GM23338 (cell line): ENCODE results near the gene CFAP100. TPM values are rescaled to one million over a fixed set of nuclear protein-coding genes. Genes with fewer than 3 reads are reported as not detected.

ENCODE experiments used
- ATAC-seq: fragments of 200-7000 bp; cut with Tn5 transposase; 3 replicates; pipeline ENCODE4 v1.9.1; 2020
- DNase-seq: peaks from one replicate; pipeline ENCODE4 v3.0.0-alpha.2; 2015; ENCODE audit warnings: low spot score
- H2AFZ ChIP-seq: fragments of 200-600 bp; sonication (generic); 2 replicates; pipeline ENCODE4 v1.8.0; 2016; ENCODE audit warnings: antibody characterized with exemption, mild to moderate bottlenecking, moderate library complexity
- H3F3A ChIP-seq: fragments of 200-600 bp; sonication (generic); replicated peaks from 2 replicates; pipeline ENCODE4 v1.8.0; 2017; ENCODE audit warnings: antibody characterized with exemption, mixed run types, low read depth
- H3K27ac ChIP-seq: fragments of 200-600 bp; sonication (generic); 2 replicates; pipeline ENCODE4 v1.6.1; 2016; ENCODE audit warnings: low read depth
- H3K27me3 ChIP-seq: fragments of 200-600 bp; sonication (generic); 2 replicates; pipeline ENCODE4 v1.8.0; 2016; ENCODE audit warnings: mild to moderate bottlenecking, mixed run types, moderate library complexity; ENCODE audit not compliant: insufficient read depth
- H3K36me3 ChIP-seq: fragments of 200-600 bp; sonication (generic); 2 replicates; pipeline ENCODE4 v1.8.0; 2016; ENCODE audit warnings: mild to moderate bottlenecking; ENCODE audit not compliant: insufficient read depth
- H3K4me1 ChIP-seq: fragments of 200-600 bp; sonication (generic); 2 replicates; pipeline ENCODE4 v1.8.0; 2016; ENCODE audit warnings: mild to moderate bottlenecking, moderate library complexity; ENCODE audit not compliant: insufficient read depth
- H3K4me2 ChIP-seq: fragments of 200-600 bp; sonication (generic); 2 replicates; pipeline ENCODE4 v1.7.1; 2017; ENCODE audit warnings: mixed run types
- H3K4me3 ChIP-seq: fragments of 200-600 bp; sonication (generic); 2 replicates; pipeline ENCODE4 v1.6.1; 2016; ENCODE audit warnings: mixed run types
- H3K79me2 ChIP-seq: fragments of 200-600 bp; sonication (generic); replicated peaks from 2 replicates; pipeline ENCODE4 v1.8.0; 2017; ENCODE audit warnings: mild to moderate bottlenecking; ENCODE audit not compliant: insufficient read depth
- H3K9me2 ChIP-seq: fragments of 200-600 bp; sonication (generic); 2 replicates; pipeline ENCODE4 v1.8.0; 2017; ENCODE audit not compliant: insufficient read depth
- H4K20me1 ChIP-seq: fragments of 200-600 bp; sonication (generic); replicated peaks from 2 replicates; pipeline ENCODE4 v1.8.0; 2017; ENCODE audit warnings: mild to moderate bottlenecking; ENCODE audit not compliant: insufficient read depth
- H3K27ac Mint-ChIP-seq: 2 replicates; pipeline ENCODE4 v1.8.0; 2020; ENCODE audit warnings: inconsistent platforms, mild to moderate bottlenecking, moderate library complexity, mixed read lengths
- H3K27me3 Mint-ChIP-seq: 3 replicates; pipeline ENCODE4 v1.8.0; 2022; ENCODE audit warnings: low read depth, mild to moderate bottlenecking, moderate library complexity, mixed read lengths, inconsistent platforms; ENCODE audit not compliant: insufficient read depth, poor library complexity
- H3K36me3 Mint-ChIP-seq: 3 replicates; pipeline ENCODE4 v1.8.0; 2021; ENCODE audit warnings: low read depth, mild to moderate bottlenecking, inconsistent platforms, moderate library complexity, mixed read lengths
- H3K4me1 Mint-ChIP-seq: 3 replicates; pipeline ENCODE4 v1.8.0; 2020; ENCODE audit warnings: mild to moderate bottlenecking, inconsistent platforms, mixed read lengths
- H3K4me3 Mint-ChIP-seq: 3 replicates; pipeline ENCODE4 v1.8.0; 2021; ENCODE audit warnings: moderate library complexity, mild to moderate bottlenecking, inconsistent platforms, mixed read lengths
- H3K9me3 Mint-ChIP-seq: 3 replicates; pipeline ENCODE4 v1.8.0; 2020; ENCODE audit warnings: moderate library complexity, mild to moderate bottlenecking, inconsistent platforms, mixed read lengths
- CREB1 ChIP-seq: fragments of 250-450 bp; sonication (Bioruptor Pico); IDR thresholded peaks from 2 replicates; pipeline ENCODE4 v1.5.0; 2020; ENCODE audit warnings: low read depth, mild to moderate bottlenecking, moderate library complexity
- CTCF ChIP-seq, 2 experiments: fragments of 200-600 bp in 1 of 2; sonication (generic) in 1 of 2; conservative IDR thresholded peaks; 2 replicates each; pipeline versions ENCODE4 v1.5.1 to v1.6.1; 2016 to 2017; ENCODE audit warnings: antibody characterized with exemption in 2 of 2, low read depth in 2 of 2, mild to moderate bottlenecking in 2 of 2, moderate library complexity in 1 of 2
- ETS1 ChIP-seq: IDR thresholded peaks from 2 replicates; pipeline ENCODE4 v1.6.1; 2016; ENCODE audit warnings: antibody characterized with exemption
- EZH2 ChIP-seq: fragments of 200-600 bp; sonication (generic); IDR thresholded peaks from one replicate; pipeline ENCODE4 v1.8.0; 2017; ENCODE audit warnings: antibody characterized with exemption, mild to moderate bottlenecking, low read depth; ENCODE audit not compliant: unreplicated experiment
- EZH2phosphoT487 ChIP-seq: fragments of 200-600 bp; sonication (generic); IDR thresholded peaks from one replicate; pipeline ENCODE4 v1.8.1; 2018; ENCODE audit warnings: antibody characterized with exemption; ENCODE audit not compliant: unreplicated experiment
- JUNB ChIP-seq: IDR thresholded peaks from one replicate; pipeline ENCODE4 v1.6.1; 2016; ENCODE audit warnings: antibody characterized with exemption; ENCODE audit not compliant: unreplicated experiment
- NANOG ChIP-seq: IDR thresholded peaks from 2 replicates; pipeline ENCODE4 v1.6.1; 2016; ENCODE audit warnings: antibody characterized with exemption, borderline replicate concordance
- POLR2AphosphoS5 ChIP-seq: IDR thresholded peaks from 2 replicates; pipeline ENCODE4 v1.6.1; 2016; ENCODE audit warnings: antibody characterized with exemption, low read depth
- REST ChIP-seq: IDR thresholded peaks from one replicate; pipeline ENCODE4 v1.6.1; 2018; ENCODE audit warnings: antibody characterized with exemption; ENCODE audit not compliant: unreplicated experiment
- STAT1 ChIP-seq: IDR thresholded peaks from one replicate; pipeline ENCODE4 v1.6.1; 2016; ENCODE audit warnings: antibody characterized with exemption; ENCODE audit not compliant: unreplicated experiment
- ZNF114 ChIP-seq: fragments of 250-450 bp; sonication (Bioruptor Pico); IDR thresholded peaks from 2 replicates; pipeline ENCODE4 v1.5.0; 2020; ENCODE audit warnings: mild to moderate bottlenecking, moderate library complexity
- ZNF331 ChIP-seq: fragments of 250-450 bp; sonication (Bioruptor Pico); IDR thresholded peaks from 2 replicates; pipeline ENCODE4 v1.5.0; 2020; ENCODE audit warnings: low read depth, mild to moderate bottlenecking, moderate library complexity
- ZNF462 ChIP-seq: fragments of 250-450 bp; sonication (Bioruptor Pico); IDR thresholded peaks from 2 replicates; pipeline ENCODE4 v1.5.0; 2020; ENCODE audit warnings: mild to moderate bottlenecking, moderate library complexity
- polyA plus RNA-seq: library from polyadenylated mRNA; unstranded; fragments of >200 nt; fragmentation: Nextera tagmentation; extraction: Ambion mirVana; gene quantifications from 2 replicates; pipeline ENCODE4 v1.2.1, GENCODE V29; 2016
- total RNA-seq: library from RNA; depleted of rRNA; stranded (reverse); fragments of >200 nt; shearing (Covaris generic); gene quantifications from 2 replicates; pipeline ENCODE4 v1.2.3, GENCODE V29; 2014

The CFAP100 gene
- total and polyA plus RNA-seq, 2 experiments from 2014 or later: 0.07 TPM; not detected in 1

GRCh38 chr3:126358038-126358815 is 36.5 kb upstream of the CFAP100 start:
- peak overlapping the region; percentile 89 for H2AFZ ChIP-seq
- H3K36me3 Mint-ChIP-seq: peaks cover 3% of the 10 kb centered on the region; the same call in 2 of the 3 replicates

More at GRCh38 chr3:126358038-126358815, 36.5 kb upstream of the CFAP100 start:
- no peak for TF ChIP-seq STAT1
- TF ChIP-seq ETS1: no peak
- TF ChIP-seq ZNF462 (CRISPR knock-in tag): no peak
- TF ChIP-seq ZNF114 (CRISPR knock-in tag): no peak
- no peak for TF ChIP-seq CTCF (conservative IDR thresholded peaks at IDR 0.05; ENCODE audit: low read depth in 2 of 2)
- no peak for TF ChIP-seq POLR2AphosphoS5
- TF ChIP-seq NANOG: no peak
- TF ChIP-seq ZNF331 (CRISPR knock-in tag): no peak
- TF ChIP-seq EZH2: no peak
- no peak for TF ChIP-seq EZH2phosphoT487
- no peak for TF ChIP-seq CREB1
- no peak for TF ChIP-seq JUNB
- no peak for TF ChIP-seq REST
- H3K9me2 ChIP-seq: no peaks in the 10 kb centered on the region
- ATAC-seq (peak; percentile 9), DNase-seq (peak; percentile 78)
- no peaks in the 10 kb centered on the region for H4K20me1 ChIP-seq
- peak overlapping the region; percentile 96 for H3K4me2 ChIP-seq
- peak overlapping the region; percentile 83 for H3K4me3 ChIP-seq
- no peak overlapping the region; the same call in 1 of the 2 replicates for H3K27ac Mint-ChIP-seq
- peak overlapping the region; percentile 82 for H3K4me3 Mint-ChIP-seq
- no peaks in the 10 kb centered on the region for H3K9me3 Mint-ChIP-seq
- no peaks in the 10 kb centered on the region; the same call in 1 of the 2 replicates for H3K36me3 ChIP-seq
- peaks cover 27% of the 10 kb centered on the region for H3K4me1 ChIP-seq
- H3K27ac ChIP-seq: no peak overlapping the region
- peaks cover 5% of the 10 kb centered on the region; the same call in 1 of the 2 replicates for H3F3A ChIP-seq
- no peaks in the 10 kb centered on the region for H3K79me2 ChIP-seq
- peaks cover 25% of the 10 kb centered on the region for H3K27me3 Mint-ChIP-seq
- peaks cover 33% of the 10 kb centered on the region for H3K4me1 Mint-ChIP-seq
- H3K27me3 ChIP-seq: peaks cover 21% of the 10 kb centered on the region
